Lower lobe of right lung (tissue), 2 donors: ENCODE results near the gene SCMH1. TPM values are rescaled to one million over a fixed set of nuclear protein-coding genes. Genes with fewer than 3 reads are reported as not detected.
A peak's percentile ranks its signal among the peaks of the same experiment; 100 is the strongest.

Experiments used
- ATAC-seq, 2 donors: fragments of 200-7000 bp; cut with Tn5 transposase; one replicate each; pipeline ENCODE4 v1.9.1; 2020 to 2022; ENCODE audit warnings: mild to moderate bottlenecking in 2 of 2, moderate library complexity in 2 of 2
- DNase-seq: peaks from one replicate; pipeline ENCODE4 v3.0.0-alpha.2; 2020
- H3K27ac ChIP-seq: fragments of 200-600 bp; one replicate; pipeline ENCODE4 v1.8.0; 2022
- H3K27me3 ChIP-seq: fragments of 200-600 bp; one replicate; pipeline ENCODE4 v1.8.0; 2022; ENCODE audit warnings: low read depth
- H3K36me3 ChIP-seq: fragments of 200-600 bp; one replicate; pipeline ENCODE4 v1.8.0; 2022; ENCODE audit warnings: mild to moderate bottlenecking
- H3K4me1 ChIP-seq: fragments of 200-600 bp; one replicate; pipeline ENCODE4 v1.8.0; 2022
- H3K4me3 ChIP-seq: fragments of 200-600 bp; one replicate; pipeline ENCODE4 v1.8.0; 2022; ENCODE audit warnings: mild to moderate bottlenecking
- H3K9me3 ChIP-seq: fragments of 200-600 bp; one replicate; pipeline ENCODE4 v1.8.0; 2022
- CTCF ChIP-seq: fragments of 200-600 bp; IDR thresholded peaks from one replicate; pipeline ENCODE4 v1.8.0; 2022; ENCODE audit warnings: antibody characterized with exemption, mild to moderate bottlenecking
- intact Hi-C: fragments of 100-400 bp; cut with DNase I; formaldehyde crosslinking; loops from one replicate; pipeline ENCODE4 v1.11.0; 2022
- total RNA-seq: library from RNA; stranded (reverse); fragmentation: NEBNext Ultra II Directional; extraction: Animal tissue kit (Norgen Biotek cat#: 25700); gene quantifications from one replicate; pipeline ENCODE4 v1.2.1, GENCODE V29; 2021
- donor health status: DM: no; HTN: yes; CAD: no; lungs with severe emphysema.

The SCMH1 gene
- total RNA-seq, 1 donor from 2014 or later, result 30.0 TPM

DNA sequence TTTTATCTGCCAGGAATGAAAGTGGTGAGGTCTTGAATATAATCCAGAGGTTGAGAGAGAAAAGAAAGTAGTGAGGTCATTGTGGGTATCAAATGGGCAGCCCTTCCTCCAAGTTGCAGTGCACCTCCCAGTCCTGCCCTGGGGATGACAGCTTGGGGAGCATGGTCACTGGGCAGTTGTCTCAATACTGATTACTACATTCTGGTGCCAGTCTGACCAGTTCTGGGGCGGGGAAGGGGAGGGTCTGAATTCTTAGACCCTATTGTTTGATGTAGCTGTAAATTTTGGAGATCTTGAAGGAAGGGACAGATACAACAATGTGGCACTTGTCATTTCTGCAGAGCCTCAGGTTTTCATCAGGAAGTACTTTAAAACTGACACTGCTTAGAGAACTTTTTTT lies 231.8 kb downstream of the SCMH1 start:
- ATAC-seq, result no peak
- H3K36me3 ChIP-seq, result peaks cover 72% of the 10 kb centered on the region
- intact Hi-C loops, result no loop called here

DNA sequence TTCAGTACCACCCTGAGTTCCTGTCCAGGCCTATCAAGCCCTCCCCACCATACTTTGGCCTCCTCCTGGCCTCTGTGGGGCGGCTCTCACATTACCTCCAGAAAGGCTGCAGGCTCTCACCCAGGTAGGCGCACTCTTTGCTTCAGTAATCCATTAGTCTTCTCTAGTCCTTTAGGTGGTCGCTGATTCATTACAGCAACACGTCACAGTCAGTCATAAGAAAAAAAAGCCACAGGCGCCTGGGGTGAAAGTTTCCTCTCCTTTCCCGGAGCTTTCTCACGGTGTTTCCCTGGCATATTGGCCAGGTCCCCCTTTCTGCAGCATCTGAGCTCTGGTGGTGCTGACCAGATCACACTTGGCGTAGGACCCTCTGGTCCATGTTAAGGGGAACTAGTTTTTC lies 232.6 kb downstream of the SCMH1 start:
- Histone ChIP-seq H3K4me1 (peaks cover 13% of the 10 kb centered on the region), H3K36me3 (peaks cover 72% of the 10 kb centered on the region)
- ATAC-seq, result no peak

More for the DNA sequence above, 231.8 kb downstream of the SCMH1 start:
- no peaks in the 10 kb centered on the region for H3K27me3 ChIP-seq
- peaks cover 14% of the 10 kb centered on the region for H3K4me1 ChIP-seq
- no peak for TF ChIP-seq CTCF
- no peak for DNase-seq
- no peak overlapping the region for H3K4me3 ChIP-seq
- H3K9me3 ChIP-seq, result no peaks in the 10 kb centered on the region
- H3K27ac ChIP-seq, result no peak overlapping the region

GRCh38 chr1:41006942-41007865 lies 234.9 kb downstream of the SCMH1 start:
- H3K27ac ChIP-seq, result no peak overlapping the region
- H3K36me3 ChIP-seq, result peaks cover 70% of the 10 kb centered on the region

More for the DNA sequence above, 232.6 kb downstream of the SCMH1 start:
- TF ChIP-seq CTCF, result no peak
- no peak overlapping the region for H3K4me3 ChIP-seq
- DNase-seq, result no peak
- H3K27me3 ChIP-seq, result no peaks in the 10 kb centered on the region
- intact Hi-C loops, result no loop called here
- no peak overlapping the region for H3K27ac ChIP-seq
- no peaks in the 10 kb centered on the region for H3K9me3 ChIP-seq

GRCh38 chr1:41005876-41006275 lies 236.2 kb downstream of the SCMH1 start:
- Histone ChIP-seq H3K27ac (no peak overlapping the region), H3K36me3 (peaks cover 69% of the 10 kb centered on the region), H3K4me3 (no peak overlapping the region), H3K27me3 (no peaks in the 10 kb centered on the region), H3K4me1 (peaks cover 15% of the 10 kb centered on the region), H3K9me3 (no peaks in the 10 kb centered on the region)
- intact Hi-C loops, result no loop called here
- no peak for ATAC-seq
- no peak for TF ChIP-seq CTCF
- DNase-seq, result no peak

More at GRCh38 chr1:41006942-41007865, 234.9 kb downstream of the SCMH1 start:
- Histone ChIP-seq H3K9me3 (no peaks in the 10 kb centered on the region), H3K27me3 (no peaks in the 10 kb centered on the region), H3K4me3 (no peak overlapping the region), H3K4me1 (peaks cover 15% of the 10 kb centered on the region)
- intact Hi-C loops, result no loop called here
- DNase-seq (no peak), ATAC-seq (no peak)
- TF ChIP-seq CTCF, result no peak

DNA sequence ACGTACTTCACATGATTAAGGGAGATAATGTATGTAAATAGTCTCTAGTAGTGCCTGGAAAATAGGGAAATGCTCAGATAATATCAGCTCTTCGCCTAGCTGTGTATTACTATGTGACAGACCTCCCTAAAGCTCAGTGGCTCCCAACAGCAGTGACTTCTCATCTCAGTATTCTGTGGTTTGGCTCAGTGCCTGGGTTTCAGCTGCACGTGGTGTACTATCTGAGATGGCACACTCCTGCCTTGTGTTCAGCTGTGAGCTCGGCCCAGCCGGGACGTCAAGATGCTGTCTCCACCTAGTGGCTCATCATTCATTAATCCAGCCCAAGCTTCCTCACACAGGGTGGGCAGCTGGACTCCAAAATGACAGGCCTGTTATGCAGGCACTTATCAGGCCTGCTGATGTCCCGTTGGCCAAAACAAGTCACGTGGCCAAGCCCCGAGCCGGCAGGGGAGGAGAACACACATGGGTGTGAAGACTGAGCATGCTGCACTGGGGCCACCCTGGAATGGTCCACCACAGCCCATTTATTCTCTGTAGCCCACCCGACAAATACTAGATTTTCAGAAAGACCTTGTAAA lies 238.4 kb downstream of the SCMH1 start:
- no peak overlapping the region for H3K27ac ChIP-seq
- H3K27me3 ChIP-seq, result no peaks in the 10 kb centered on the region
- intact Hi-C loops, result no loop called here
- TF ChIP-seq CTCF, result peak; percentile 50
- ATAC-seq (peak; percentile 96 to 97), DNase-seq (peak; percentile 92)
- no peaks in the 10 kb centered on the region for H3K9me3 ChIP-seq
- H3K4me3 ChIP-seq, result no peak overlapping the region
- peaks cover 68% of the 10 kb centered on the region for H3K36me3 ChIP-seq
- peaks cover 15% of the 10 kb centered on the region for H3K4me1 ChIP-seq
